Heart right ventricle (tissue), 16 donors: ENCODE results near the gene CCHCR1. TPM values are rescaled to one million over a fixed set of nuclear protein-coding genes. Genes with fewer than 3 reads are reported as not detected.
"Not testable (repeated sequence)": the region's sequence is repeated elsewhere in the genome, so short reads cannot be mapped to it uniquely, and the experiment has no call there.

ENCODE experiments used
- ATAC-seq, 8 donors: fragments of 200-7000 bp; cut with Tn5 transposase; one replicate each; pipeline ENCODE4 v1.9.1; 2020; ENCODE audit warnings: mild to moderate bottlenecking in 8 of 8, moderate library complexity in 8 of 8, moderate number of reproducible peaks in 1 of 8
- DNase-seq, 2 donors: peaks; one replicate each; pipeline ENCODE4 v3.0.0-alpha.2; 2020
- H3K27ac ChIP-seq, 10 donors: fragments of 200-600 bp; sonication (generic) in 2 of 10; one replicate each; pipeline versions ENCODE4 v1.5.0 to v1.8.0; 2020 to 2022; ENCODE audit warnings: mild to moderate bottlenecking in 3 of 10
- H3K27me3 ChIP-seq, 7 donors: fragments of 200-600 bp; one replicate each; pipeline ENCODE4 v1.8.0; 2021 to 2022; ENCODE audit warnings: mild to moderate bottlenecking in 2 of 7
- H3K36me3 ChIP-seq, 9 donors: fragments of 200-600 bp; sonication (generic) in 1 of 9; one replicate each; pipeline versions ENCODE4 v1.5.0 to v1.8.0; 2020 to 2022; ENCODE audit warnings: mild to moderate bottlenecking in 2 of 9
- H3K4me1 ChIP-seq, 9 donors: fragments of 200-600 bp; sonication (generic) in 1 of 9; one replicate each; pipeline versions ENCODE4 v1.5.0 to v1.8.0; 2020 to 2022; ENCODE audit warnings: mild to moderate bottlenecking in 4 of 9
- H3K4me3 ChIP-seq, 10 donors: fragments of 200-600 bp; sonication (generic) in 2 of 10; one replicate each; pipeline versions ENCODE4 v1.5.0 to v1.8.0; 2020 to 2022; ENCODE audit warnings: mild to moderate bottlenecking in 7 of 10, moderate library complexity in 2 of 10
- H3K9me3 ChIP-seq, 11 donors: fragments of 200-600 bp in 10 of 11; sonication (generic) in 2 of 11; one replicate each; pipeline versions ENCODE4 v1.5.0 to v1.8.0; 2013 to 2022; ENCODE audit warnings: mild to moderate bottlenecking in 2 of 11, control low read depth in 1 of 11, moderate library complexity in 1 of 11
- CTCF ChIP-seq, 9 donors: fragments of 200-600 bp; sonication (generic) in 2 of 9; IDR thresholded peaks; one replicate each; pipeline versions ENCODE4 v1.5.0 to v1.8.0; 2021 to 2022; ENCODE audit warnings: antibody characterized with exemption in 9 of 9, mild to moderate bottlenecking in 5 of 9, moderate library complexity in 1 of 9
- WGBS, 2 donors: extraction: QIAGEN DNeasy Blood & Tissue Kit; methylation state at CpG; one replicate each; pipeline ENCODE4 v1.1.7; 2013; ENCODE audit warnings: inconsistent platforms in 1 of 2; 5-methylcytosine and 5-hydroxymethylcytosine counted together
- intact Hi-C, 10 donors: fragments of 100-400 bp; cut with DNase I; formaldehyde crosslinking; loops; one replicate each; pipeline versions ENCODE4 v1.11.1 to v1.14.2; 2022
- polyA plus RNA-seq, 2 donors: library from polyadenylated mRNA; stranded (reverse); fragments of 200-250 nt; gene quantifications; one replicate each; pipeline ENCODE4 v1.2.3, GENCODE V29; 2013
- total RNA-seq, 10 donors: library from RNA; stranded (reverse); fragmentation: NEBNext Ultra II Directional in 3 of 10; extraction: Animal tissue kit (Norgen Biotek cat#: 25700) in 3 of 10; gene quantifications; one replicate each; pipeline versions ENCODE4 v1.2.1 to v1.2.4, GENCODE V29; 2021 to 2023
- donor health status: Arrhythmogenic right ventricular cardiomyopathy.
- donor health status: ischemic (EF 13 %, LVEDD 7.1; RV severe dilation, severe dysfunction).
- donor health status: healthy with polysubstance abuse.
- donor health status: DM: no; HTN: yes; CAD: no.
- donor health status: DM: no; HTN: no; CAD: no.
- donor health status: ischemic (EF 25% LVEDD 6.9; RV normal size, moderate dysfunction).
- donor health status: ischemic (EF 25% LVEDD 5.7; RV mildly dilated, moderate dysfunction).
- donor health status: healthy.
- donor health status: DM: yes; HTN: yes; CAD: no.
- donor health status: Ischemic cardiomyopathy.
- donor health status: ischemic (EF 35%, LVEDD 5.7; RV mildly dilated, moderate dysfunction).
- donor health status: nonischemic (EF 11% LVEDD 7.7; RV severe dilation, severe dysfunction).
- donor health status: DM: yes; HTN: yes; CAD: no.
- donor health status: PGD.
- donor health status: ischemic (EF 29% LVEDD 5.4; RV normal size, mild dysfunction).
- donor health status: nonischemic (EF 23%, LVEDD 6.1; RV moderate dilation, normal function).

CCHCR1 gene
- total and polyA plus RNA-seq, 12 donors: 8.0 to 15.9 (median 11.2) TPM

DNA sequence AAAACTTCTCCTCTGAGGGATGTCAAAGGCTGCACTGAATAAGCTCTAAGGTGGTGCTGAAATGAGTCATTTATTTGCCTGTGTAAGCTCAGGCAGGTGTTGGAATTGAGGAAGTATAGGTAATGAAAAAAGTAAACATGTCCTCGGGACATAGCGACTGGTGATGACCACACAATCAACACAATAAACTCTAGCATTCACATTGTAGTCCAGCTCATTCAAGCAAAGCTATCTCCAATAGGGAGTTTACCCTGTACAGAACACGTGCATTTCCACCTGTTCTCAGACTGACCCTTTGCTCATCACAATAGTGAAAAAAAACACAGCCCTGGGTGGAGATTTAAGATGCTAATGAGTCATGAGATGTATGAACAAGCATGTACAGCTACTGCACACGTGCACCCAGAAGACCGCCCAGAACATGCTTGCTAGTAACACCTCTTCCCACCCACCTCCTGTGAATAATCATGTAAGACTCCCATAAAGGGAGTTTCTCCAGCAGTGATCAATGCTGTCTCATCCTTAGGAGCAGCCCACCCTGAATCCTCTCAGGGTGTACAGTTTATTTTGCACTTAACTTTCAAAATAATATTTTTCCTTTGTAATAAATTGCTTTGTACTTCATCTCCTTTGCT, 45.9 kb upstream of the CCHCR1 start:
- DNase-seq (no peak), ATAC-seq (peak in 6 of 8 donors; percentile 19 to 61 (median 26))
- peaks cover 0 to 59% (median 25%) of the 10 kb centered on the region in 9 donors for H3K4me1 ChIP-seq
- intact Hi-C loops: loop anchor here in 1 of 10 donors (5.0 kb wide), 1 partner anchor 69 kb away; the partner anchor contains the start of gene HLA-C
- peaks cover 0 to 15% (median 0%) of the 10 kb centered on the region in 11 donors for H3K9me3 ChIP-seq
- 52 to 68% methylated on average over 5 of the region's 5 CpGs for WGBS, 2 donors
- H3K36me3 ChIP-seq: peaks cover 0 to 8% (median 0%) of the 10 kb centered on the region in 9 donors
- TF ChIP-seq CTCF (IDR thresholded peaks at IDR 0.05): no peak
- H3K27ac ChIP-seq: peak overlapping the region; percentile 55 to 95 (median 80)
- H3K27me3 ChIP-seq: no peaks in the 10 kb centered on the region
- H3K4me3 ChIP-seq: peak overlapping the region in 9 of 10 donors; percentile 3 to 56 (median 50)

DNA sequence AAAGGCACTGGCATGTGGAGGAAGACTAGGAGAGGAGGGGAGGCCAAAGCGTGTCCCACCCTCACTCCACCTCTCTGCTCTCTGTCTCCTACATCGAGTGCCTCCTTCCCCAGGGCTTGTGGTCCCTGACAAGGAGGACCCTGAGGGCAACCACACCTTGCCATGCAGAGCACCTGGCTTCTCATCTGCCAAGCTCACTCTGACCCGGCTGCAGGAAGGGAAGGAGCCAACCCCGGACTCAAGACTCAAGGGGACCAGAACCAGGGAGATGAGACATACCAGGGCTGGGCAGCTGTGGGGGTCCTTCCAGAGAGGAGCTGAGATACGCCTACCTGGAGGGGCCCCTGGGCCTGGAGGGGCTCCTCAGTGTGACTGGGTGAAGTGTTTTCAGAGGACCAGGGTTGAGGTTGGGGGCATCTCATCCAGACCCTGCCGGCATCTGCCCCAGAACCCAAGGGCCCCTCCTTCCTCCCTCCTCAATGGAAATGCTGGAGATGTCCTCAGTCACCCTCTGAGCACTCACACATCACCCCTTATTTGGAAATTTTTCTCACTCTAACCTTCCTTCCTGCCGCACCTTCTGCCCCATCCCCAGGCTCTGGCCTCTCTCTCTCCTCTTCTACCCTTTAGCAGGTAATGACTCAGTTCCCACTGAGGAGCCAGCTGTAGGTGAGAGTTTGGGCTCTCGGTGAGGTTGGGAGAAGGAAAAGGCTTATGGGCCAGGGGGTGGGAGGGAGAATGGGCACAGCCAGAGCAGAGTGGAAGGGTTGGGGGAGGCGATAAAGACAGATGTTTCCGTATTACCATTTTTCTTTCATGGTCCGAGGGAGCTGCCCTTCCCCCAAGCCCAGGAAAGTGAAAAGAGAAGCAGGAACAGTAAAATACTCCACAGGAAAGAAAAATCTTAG, 44.9 kb upstream of the CCHCR1 start:
- DNase-seq (no peak), ATAC-seq (no peak)
- Histone ChIP-seq H3K27me3 (no peaks in the 10 kb centered on the region), H3K36me3 (peaks cover 0 to 8% (median 0%) of the 10 kb centered on the region in 9 donors), H3K9me3 (peaks cover 0 to 15% (median 0%) of the 10 kb centered on the region in 11 donors), H3K27ac (peak overlapping the region in 8 of 10 donors; percentile 29 to 95 (median 82)), H3K4me3 (peak overlapping the region in 2 of 10 donors; percentile 11 to 56), H3K4me1 (peaks cover 0 to 59% (median 26%) of the 10 kb centered on the region in 9 donors)
- WGBS, 2 donors: 61 to 63% methylated on average over 11 of the region's 11 CpGs
- TF ChIP-seq CTCF (IDR thresholded peaks at IDR 0.05): no peak
- intact Hi-C loops: loop anchor here in 1 of 10 donors (5.0 kb wide), 1 partner anchor 70 kb away; the partner anchor contains the start of gene HLA-C

DNA sequence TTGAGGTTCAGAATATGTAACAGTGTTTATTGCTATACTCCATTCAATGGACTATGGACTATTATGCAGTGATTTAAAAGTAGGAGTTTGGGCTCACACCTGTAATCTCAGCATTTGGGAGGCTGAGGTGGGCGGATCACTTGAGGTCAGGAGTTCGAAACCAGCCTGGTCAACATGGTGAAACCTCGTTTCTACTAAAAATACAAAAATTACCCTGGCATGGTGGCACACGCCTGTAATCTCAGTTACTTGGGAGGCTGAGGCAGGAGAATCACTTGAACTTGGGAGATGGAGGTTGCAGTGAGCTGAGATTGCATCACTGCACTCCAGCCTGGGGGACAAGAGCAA, 41.5 kb upstream of the CCHCR1 start:
- H3K27me3 ChIP-seq, DNase-seq, H3K36me3 ChIP-seq, ATAC-seq: not testable (repeated sequence)
- Histone ChIP-seq H3K4me1 (peaks cover 0 to 57% (median 28%) of the 10 kb centered on the region in 9 donors), H3K4me3 (peak overlapping the region in 4 of 10 donors; percentile 68 to 79 (median 76)), H3K9me3 (peaks cover 0 to 15% (median 0%) of the 10 kb centered on the region in 11 donors), H3K27ac (peak overlapping the region in 5 of 10 donors; percentile 91 to 100 (median 97))
- intact Hi-C loops: loop anchor here in 8 of 10 donors (2.0 to 10.0 kb wide), 4 partner anchors 72 to 246 kb away; partner anchors contain the start of gene HLA-C (in 5 of the 8)
- 93 to 99% methylated on average over 4 of the region's 4 CpGs for WGBS, 2 donors

DNA sequence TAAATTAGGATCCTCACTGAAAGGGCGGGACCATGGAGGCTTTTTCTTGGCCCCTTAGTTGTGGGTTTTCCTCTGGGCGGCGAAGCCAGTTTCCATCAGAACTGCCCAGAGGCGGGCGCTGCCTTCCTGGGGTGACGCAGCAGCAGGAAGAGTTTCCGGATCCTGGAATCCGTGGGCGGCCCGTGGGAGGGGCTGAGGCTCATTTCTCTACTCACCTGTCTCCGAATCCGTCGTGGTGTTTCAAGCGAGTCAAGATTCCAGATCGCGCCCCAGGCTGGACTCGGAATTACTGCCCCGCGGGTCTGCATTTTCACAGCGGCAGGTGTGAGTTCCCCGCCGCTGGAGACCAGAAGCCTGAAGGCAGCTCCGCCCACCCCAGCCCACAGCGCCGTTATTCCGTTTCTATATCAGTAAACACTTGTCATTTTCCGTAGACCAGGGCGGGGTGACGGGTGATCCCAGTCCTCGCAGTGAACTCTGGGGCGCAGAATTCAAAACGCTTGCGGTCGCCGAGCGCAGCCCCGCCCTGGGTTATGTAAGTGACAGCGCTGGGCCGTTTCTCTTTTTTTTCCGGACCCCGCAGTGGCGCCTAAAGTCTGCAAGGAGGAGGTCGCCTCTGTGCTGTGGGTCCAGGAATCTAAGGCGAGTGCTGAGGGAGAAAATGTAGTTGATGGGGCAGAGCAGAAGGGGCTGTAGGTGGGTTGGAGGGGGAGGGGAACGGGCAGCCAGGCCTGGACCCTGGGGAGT, 40.1 kb upstream of the CCHCR1 start:
- ATAC-seq (peak; percentile 89 to 95 (median 92)), DNase-seq (peak; percentile 88 to 95)
- peaks cover 0 to 43% (median 19%) of the 10 kb centered on the region in 9 donors for H3K4me1 ChIP-seq
- peak overlapping the region; percentile 47 to 79 (median 64) for H3K4me3 ChIP-seq
- peak overlapping the region; percentile 91 to 100 (median 98) for H3K27ac ChIP-seq
- no peak for TF ChIP-seq CTCF (IDR thresholded peaks at IDR 0.05)
- 0 to 1% methylated on average over 45 of the region's 45 CpGs for WGBS, 2 donors
- H3K36me3 ChIP-seq: peaks cover 0 to 8% (median 0%) of the 10 kb centered on the region in 9 donors
- intact Hi-C loops: loop anchor here in 9 of 10 donors (1.0 to 10.0 kb wide), 9 partner anchors 73 to 247 kb away; partner anchors contain the start of genes HLA-C (in 6 of the 9) and HLA-B (in 2 of the 9)
- peaks cover 0 to 15% (median 0%) of the 10 kb centered on the region in 11 donors for H3K9me3 ChIP-seq
- H3K27me3 ChIP-seq: no peaks in the 10 kb centered on the region

- not testable (repeated sequence) for ATAC-seq, DNase-seq, H3K36me3 ChIP-seq, H3K27me3 ChIP-seq
- H3K4me1 ChIP-seq: peaks cover 0 to 34% (median 14%) of the 10 kb centered on the region in 9 donors
- 74 to 75% methylated on average over 25 of the region's 25 CpGs for WGBS, 2 donors
- H3K4me3 ChIP-seq: peak overlapping the region in 9 of 10 donors; percentile 47 to 79 (median 64)
- H3K9me3 ChIP-seq: peaks cover 0 to 15% (median 0%) of the 10 kb centered on the region in 11 donors
- H3K27ac ChIP-seq: peak overlapping the region in 9 of 10 donors; percentile 91 to 100 (median 98)
- intact Hi-C loops: loop anchor here in 9 of 10 donors (1.0 to 10.0 kb wide), 8 partner anchors 76 to 248 kb away; partner anchors contain the start of genes HLA-C (in 6 of the 9) and HLA-B (in 2 of the 9)
Observed at GRCh38 chr6:31196251-31197022, 38.8 kb upstream of the CCHCR1 start.

DNA sequence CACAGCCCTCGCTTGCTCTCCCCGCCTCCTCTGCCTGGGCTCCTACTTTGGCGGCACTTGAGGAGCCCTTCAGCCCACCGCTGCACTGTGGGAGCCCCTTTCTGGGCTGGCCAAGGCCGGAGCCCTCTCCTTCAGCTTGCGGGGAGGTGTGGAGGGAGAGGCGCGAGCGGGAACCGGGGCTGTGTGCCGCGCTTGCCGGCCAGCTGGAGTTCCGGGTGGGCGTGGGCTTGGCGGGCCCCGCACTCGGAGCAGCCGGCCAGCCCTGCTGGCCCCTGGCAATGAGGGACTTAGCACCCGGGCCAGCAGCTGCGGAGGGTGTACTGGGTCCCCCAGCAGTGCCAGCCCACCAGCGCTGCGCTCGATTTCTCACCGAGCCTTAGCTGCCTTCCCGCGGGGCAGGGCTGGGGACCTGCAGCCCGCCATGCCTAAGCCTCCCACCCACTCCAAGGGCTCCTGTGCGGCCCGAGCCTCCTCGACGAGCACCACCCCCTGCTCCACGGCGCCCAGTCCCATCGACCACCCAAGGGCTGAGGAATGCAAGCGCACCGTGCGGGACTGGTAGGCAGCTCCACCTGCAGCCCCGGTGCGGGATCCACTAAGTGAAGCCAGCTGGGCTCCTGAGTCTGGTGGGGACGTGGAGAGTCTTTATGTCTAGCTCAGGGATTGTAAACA, 37.8 kb upstream of the CCHCR1 start:
- intact Hi-C loops: loop anchor here in 7 of 10 donors (2.0 to 10.0 kb wide), 4 partner anchors 53 to 249 kb away; partner anchors contain the start of gene HLA-C (in 5 of the 7)
- H3K9me3 ChIP-seq, DNase-seq, H3K4me3 ChIP-seq, ATAC-seq, H3K27me3 ChIP-seq, H3K27ac ChIP-seq, H3K36me3 ChIP-seq: not testable (repeated sequence)
- 95 to 97% methylated on average over 32 to 41 of the region's 41 CpGs for WGBS, 2 donors
- H3K4me1 ChIP-seq: peaks cover 0 to 30% (median 14%) of the 10 kb centered on the region in 9 donors
